Measurements from ENCODE around the gene MCTP2.

Gene MCTP2

DNA sequence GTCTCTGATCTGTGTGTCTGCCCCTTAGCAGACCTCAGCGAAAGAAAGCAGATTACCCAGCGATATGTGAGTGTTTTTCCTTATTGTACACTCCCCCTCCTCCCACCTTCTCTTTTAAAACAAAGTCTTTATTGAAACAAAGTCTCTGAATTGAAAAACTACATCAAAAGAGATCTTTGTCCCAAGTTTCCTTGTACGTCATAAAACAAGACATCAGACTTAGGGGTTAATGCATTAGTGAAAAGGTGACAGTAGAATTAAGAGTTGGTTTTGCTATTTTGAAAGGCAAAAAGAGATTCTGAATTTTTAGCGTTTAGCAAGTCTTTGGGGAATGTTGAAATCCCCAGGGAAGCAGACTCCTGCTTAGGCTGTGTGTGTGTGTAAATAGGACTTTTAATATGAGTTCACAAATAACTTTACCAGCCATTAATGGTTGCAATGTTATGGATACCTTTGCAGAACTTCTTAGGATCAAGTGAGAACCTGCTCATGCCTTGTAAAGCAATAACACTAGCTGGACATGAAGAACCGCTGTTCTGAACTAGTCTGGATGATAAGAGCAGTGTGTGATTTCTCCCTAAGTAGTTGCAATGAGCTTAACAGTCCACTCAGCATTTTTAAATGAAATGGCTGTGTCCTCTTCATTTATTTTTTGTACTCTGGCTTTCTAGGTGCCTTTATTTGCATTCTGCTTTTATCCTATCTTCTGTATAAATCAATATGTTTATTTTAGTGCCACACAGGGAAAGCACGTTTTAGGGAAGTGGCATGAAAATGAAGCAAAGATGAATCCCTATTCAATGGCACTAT lies 136.6 kb downstream of the MCTP2 start:
- POLR2A ChIA-PET: no interaction called here
- H3K27ac ChIP-seq (ENCODE audit: extremely low read depth, low read depth, low read length): no peak overlapping the region
- H3K9me3 ChIP-seq (ENCODE audit: control insufficient read depth, insufficient read depth, low read depth, low read length): no peaks in the 10 kb centered on the region
- no peak overlapping the region for H3K4me3 ChIP-seq (ENCODE audit: low read depth, low read length)
- H3K36me3 ChIP-seq (ENCODE audit: control insufficient read depth in 2 of 2, insufficient read depth in 1 of 2, low read length in 2 of 2): no peaks in the 10 kb centered on the region
- TF ChIP-seq, protein P1, sequence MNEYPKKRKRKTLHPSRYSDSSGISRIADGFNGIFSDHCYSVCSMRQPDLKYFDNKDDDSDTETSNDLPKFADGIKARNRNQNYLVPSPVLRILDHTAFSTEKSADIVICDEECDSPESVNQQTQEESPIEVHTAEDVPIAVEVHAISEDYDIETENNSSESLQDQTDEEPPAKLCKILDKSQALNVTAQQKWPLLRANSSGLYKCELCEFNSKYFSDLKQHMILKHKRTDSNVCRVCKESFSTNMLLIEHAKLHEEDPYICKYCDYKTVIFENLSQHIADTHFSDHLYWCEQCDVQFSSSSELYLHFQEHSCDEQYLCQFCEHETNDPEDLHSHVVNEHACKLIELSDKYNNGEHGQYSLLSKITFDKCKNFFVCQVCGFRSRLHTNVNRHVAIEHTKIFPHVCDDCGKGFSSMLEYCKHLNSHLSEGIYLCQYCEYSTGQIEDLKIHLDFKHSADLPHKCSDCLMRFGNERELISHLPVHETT (tag by site-specific recombination; IDR thresholded peaks at IDR 0.05): no peak
- TF ChIP-seq, protein P2, sequence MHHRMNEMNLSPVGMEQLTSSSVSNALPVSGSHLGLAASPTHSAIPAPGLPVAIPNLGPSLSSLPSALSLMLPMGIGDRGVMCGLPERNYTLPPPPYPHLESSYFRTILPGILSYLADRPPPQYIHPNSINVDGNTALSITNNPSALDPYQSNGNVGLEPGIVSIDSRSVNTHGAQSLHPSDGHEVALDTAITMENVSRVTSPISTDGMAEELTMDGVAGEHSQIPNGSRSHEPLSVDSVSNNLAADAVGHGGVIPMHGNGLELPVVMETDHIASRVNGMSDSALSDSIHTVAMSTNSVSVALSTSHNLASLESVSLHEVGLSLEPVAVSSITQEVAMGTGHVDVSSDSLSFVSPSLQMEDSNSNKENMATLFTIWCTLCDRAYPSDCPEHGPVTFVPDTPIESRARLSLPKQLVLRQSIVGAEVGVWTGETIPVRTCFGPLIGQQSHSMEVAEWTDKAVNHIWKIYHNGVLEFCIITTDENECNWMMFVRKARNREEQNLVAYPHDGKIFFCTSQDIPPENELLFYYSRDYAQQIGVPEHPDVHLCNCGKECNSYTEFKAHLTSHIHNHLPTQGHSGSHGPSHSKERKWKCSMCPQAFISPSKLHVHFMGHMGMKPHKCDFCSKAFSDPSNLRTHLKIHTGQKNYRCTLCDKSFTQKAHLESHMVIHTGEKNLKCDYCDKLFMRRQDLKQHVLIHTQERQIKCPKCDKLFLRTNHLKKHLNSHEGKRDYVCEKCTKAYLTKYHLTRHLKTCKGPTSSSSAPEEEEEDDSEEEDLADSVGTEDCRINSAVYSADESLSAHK (tag by site-specific recombination; IDR thresholded peaks at IDR 0.05): no peak
- TF ChIP-seq ZNF561 (tag by site-specific recombination; IDR thresholded peaks at IDR 0.05; ENCODE audit: borderline replicate concordance): no peak
- TF ChIP-seq FEZF1 (tag by site-specific recombination; IDR thresholded peaks at IDR 0.05): no peak
- TF ChIP-seq HOXD13 (CRISPR knock-in tag; IDR thresholded peaks at IDR 0.05; ENCODE audit: borderline replicate concordance): no peak
- TF ChIP-seq ZNF664 (tag by site-specific recombination; IDR thresholded peaks at IDR 0.05): no peak
- no peak for TF ChIP-seq ZBTB17 (tag by site-specific recombination; IDR thresholded peaks at IDR 0.05)
- no peak for TF ChIP-seq ZNF23 (tag by site-specific recombination; IDR thresholded peaks at IDR 0.05; ENCODE audit: borderline replicate concordance)
- TF ChIP-seq, protein P3, sequence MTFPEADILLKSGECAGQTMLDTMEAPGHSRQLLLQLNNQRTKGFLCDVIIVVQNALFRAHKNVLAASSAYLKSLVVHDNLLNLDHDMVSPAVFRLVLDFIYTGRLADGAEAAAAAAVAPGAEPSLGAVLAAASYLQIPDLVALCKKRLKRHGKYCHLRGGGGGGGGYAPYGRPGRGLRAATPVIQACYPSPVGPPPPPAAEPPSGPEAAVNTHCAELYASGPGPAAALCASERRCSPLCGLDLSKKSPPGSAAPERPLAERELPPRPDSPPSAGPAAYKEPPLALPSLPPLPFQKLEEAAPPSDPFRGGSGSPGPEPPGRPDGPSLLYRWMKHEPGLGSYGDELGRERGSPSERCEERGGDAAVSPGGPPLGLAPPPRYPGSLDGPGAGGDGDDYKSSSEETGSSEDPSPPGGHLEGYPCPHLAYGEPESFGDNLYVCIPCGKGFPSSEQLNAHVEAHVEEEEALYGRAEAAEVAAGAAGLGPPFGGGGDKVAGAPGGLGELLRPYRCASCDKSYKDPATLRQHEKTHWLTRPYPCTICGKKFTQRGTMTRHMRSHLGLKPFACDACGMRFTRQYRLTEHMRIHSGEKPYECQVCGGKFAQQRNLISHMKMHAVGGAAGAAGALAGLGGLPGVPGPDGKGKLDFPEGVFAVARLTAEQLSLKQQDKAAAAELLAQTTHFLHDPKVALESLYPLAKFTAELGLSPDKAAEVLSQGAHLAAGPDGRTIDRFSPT (tag by site-specific recombination; IDR thresholded peaks at IDR 0.05): no peak
- TF ChIP-seq, protein P4, sequence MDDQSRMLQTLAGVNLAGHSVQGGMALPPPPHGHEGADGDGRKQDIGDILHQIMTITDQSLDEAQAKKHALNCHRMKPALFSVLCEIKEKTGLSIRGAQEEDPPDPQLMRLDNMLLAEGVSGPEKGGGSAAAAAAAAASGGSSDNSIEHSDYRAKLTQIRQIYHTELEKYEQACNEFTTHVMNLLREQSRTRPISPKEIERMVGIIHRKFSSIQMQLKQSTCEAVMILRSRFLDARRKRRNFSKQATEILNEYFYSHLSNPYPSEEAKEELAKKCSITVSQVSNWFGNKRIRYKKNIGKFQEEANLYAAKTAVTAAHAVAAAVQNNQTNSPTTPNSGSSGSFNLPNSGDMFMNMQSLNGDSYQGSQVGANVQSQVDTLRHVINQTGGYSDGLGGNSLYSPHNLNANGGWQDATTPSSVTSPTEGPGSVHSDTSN (CRISPR knock-in tag; IDR thresholded peaks at IDR 0.05): no peak
- TF ChIP-seq ZNF837 (tag by site-specific recombination; IDR thresholded peaks at IDR 0.05): no peak
- TF ChIP-seq ZNF707 (tag by site-specific recombination; IDR thresholded peaks at IDR 0.05): no peak
- CTCF ChIA-PET: interaction anchor here (0.9 kb wide), 1 partner anchor 9 kb away, joined by 4 read pairs; no protein-coding TSS in a partner anchor
- H3K4me1 ChIP-seq (ENCODE audit: control insufficient read depth, insufficient read depth, low read length): no peaks in the 10 kb centered on the region

DNA sequence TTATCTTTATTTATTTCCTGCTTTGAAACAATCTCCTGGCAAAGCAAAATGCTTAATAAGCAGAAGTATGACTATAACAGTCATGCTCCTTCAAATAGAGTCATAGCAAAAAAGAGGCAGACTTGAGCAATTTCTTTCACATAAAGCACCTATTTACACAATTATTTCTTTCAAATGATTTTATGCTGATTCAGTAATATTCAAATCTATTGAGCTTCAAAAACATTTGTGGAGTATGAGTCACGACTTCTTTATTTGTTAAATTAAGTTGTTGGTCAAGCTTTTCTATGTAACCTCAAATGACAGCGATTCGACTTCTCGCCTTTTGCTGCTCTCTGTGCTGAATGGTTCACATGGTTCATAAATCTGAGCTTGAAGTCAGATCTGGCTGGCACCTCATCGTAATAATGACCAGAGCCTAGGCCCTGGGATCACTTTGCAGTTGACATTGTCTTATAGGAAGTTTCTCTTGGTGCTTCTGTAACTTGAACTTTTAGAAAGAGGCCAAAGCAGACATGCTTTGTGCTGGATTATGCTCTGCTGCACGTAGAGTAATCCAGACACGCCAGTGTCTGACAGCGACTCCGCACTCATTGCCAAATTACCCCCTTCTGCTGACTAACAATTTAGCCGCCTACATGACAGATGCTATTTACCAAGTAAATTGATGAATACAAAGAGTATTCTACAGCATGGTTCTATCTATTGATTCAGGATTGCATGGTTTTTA lies 139.0 kb downstream of the MCTP2 start:
- CTCF ChIA-PET: no interaction called here
- Histone ChIP-seq H3K4me3 (ENCODE audit: low read depth, low read length) (no peak overlapping the region), H3K9me3 (ENCODE audit: control insufficient read depth, insufficient read depth, low read depth, low read length) (no peaks in the 10 kb centered on the region), H3K4me1 (ENCODE audit: control insufficient read depth, insufficient read depth, low read length) (no peaks in the 10 kb centered on the region), H3K27ac (ENCODE audit: extremely low read depth, low read depth, low read length) (no peak overlapping the region), H3K36me3 (ENCODE audit: control insufficient read depth in 2 of 2, insufficient read depth in 1 of 2, low read length in 2 of 2) (no peaks in the 10 kb centered on the region; a peak in 1 of 3 replicates)
- POLR2A ChIA-PET: no interaction called here
- no peak for TF ChIP-seq KLF9 (tag by site-specific recombination; IDR thresholded peaks at IDR 0.05; ENCODE audit: low read depth)
- TF ChIP-seq ZFP37 (tag by site-specific recombination; IDR thresholded peaks at IDR 0.05): no peak
- no peak for TF ChIP-seq PRDM1 (tag by site-specific recombination; IDR thresholded peaks at IDR 0.05)
- TF ChIP-seq, protein P5, sequence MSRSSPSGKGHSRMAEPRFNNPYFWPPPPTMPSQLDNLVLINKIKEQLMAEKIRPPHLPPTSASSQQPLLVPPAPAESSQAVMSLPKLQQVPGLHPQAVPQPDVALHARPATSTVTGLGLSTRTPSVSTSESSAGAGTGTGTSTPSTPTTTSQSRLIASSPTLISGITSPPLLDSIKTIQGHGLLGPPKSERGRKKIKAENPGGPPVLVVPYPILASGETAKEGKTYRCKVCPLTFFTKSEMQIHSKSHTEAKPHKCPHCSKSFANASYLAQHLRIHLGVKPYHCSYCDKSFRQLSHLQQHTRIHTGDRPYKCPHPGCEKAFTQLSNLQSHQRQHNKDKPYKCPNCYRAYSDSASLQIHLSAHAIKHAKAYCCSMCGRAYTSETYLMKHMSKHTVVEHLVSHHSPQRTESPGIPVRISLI (tag by site-specific recombination; IDR thresholded peaks at IDR 0.05): no peak
- TF ChIP-seq ZNF155 (tag by site-specific recombination; IDR thresholded peaks at IDR 0.05): no peak
- TF ChIP-seq, protein P6, sequence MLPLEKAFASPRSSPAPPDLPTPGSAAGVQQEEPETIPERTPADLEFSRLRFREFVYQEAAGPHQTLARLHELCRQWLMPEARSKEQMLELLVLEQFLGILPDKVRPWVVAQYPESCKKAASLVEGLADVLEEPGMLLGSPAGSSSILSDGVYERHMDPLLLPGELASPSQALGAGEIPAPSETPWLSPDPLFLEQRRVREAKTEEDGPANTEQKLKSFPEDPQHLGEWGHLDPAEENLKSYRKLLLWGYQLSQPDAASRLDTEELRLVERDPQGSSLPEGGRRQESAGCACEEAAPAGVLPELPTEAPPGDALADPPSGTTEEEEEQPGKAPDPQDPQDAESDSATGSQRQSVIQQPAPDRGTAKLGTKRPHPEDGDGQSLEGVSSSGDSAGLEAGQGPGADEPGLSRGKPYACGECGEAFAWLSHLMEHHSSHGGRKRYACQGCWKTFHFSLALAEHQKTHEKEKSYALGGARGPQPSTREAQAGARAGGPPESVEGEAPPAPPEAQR (tag by site-specific recombination; IDR thresholded peaks at IDR 0.05): no peak
- TF ChIP-seq, protein P7, sequence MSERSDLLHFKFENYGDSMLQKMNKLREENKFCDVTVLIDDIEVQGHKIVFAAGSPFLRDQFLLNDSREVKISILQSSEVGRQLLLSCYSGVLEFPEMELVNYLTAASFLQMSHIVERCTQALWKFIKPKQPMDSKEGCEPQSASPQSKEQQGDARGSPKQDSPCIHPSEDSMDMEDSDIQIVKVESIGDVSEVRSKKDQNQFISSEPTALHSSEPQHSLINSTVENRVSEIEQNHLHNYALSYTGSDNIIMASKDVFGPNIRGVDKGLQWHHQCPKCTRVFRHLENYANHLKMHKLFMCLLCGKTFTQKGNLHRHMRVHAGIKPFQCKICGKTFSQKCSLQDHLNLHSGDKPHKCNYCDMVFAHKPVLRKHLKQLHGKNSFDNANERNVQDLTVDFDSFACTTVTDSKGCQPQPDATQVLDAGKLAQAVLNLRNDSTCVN (tag by site-specific recombination; optimal IDR thresholded peaks at IDR 0.05): no peak
